Psoas muscle (tissue), 8 donors: ENCODE results near the gene SIRT4. TPM values are rescaled to one million over a fixed set of nuclear protein-coding genes. Genes with fewer than 3 reads are reported as not detected.

Experiments used
- ATAC-seq, 4 donors: fragments of 200-7000 bp; cut with Tn5 transposase; one replicate each; pipeline ENCODE4 v1.9.1; 2020; ENCODE audit warnings: moderate library complexity in 3 of 4, mild to moderate bottlenecking in 2 of 4
- DNase-seq, 2 donors: peaks; one replicate each; pipeline ENCODE4 v3.0.0-alpha.2; 2020
- H3K27ac ChIP-seq: fragments of 200-600 bp; one replicate; pipeline ENCODE4 v1.8.0; 2022
- H3K27me3 ChIP-seq, 3 donors: fragments of 200-600 bp in 1 of 3; one replicate each; pipeline versions ENCODE4 v1.6.1 to v1.8.0; 2013 to 2022; ENCODE audit warnings: low read length in 2 of 3, mild to moderate bottlenecking in 2 of 3, moderate library complexity in 1 of 3; ENCODE audit not compliant: insufficient read depth in 3 of 3
- H3K36me3 ChIP-seq, 2 donors: fragments of 200-600 bp in 1 of 2; one replicate each; pipeline versions ENCODE4 v1.6.1 to v1.8.0; 2013 to 2022; ENCODE audit warnings: low read depth in 1 of 2, mild to moderate bottlenecking in 1 of 2, moderate library complexity in 1 of 2; ENCODE audit not compliant: insufficient read depth in 1 of 2
- H3K4me1 ChIP-seq: fragments of 200-600 bp; one replicate; pipeline ENCODE4 v1.8.0; 2022
- H3K4me3 ChIP-seq: fragments of 200-600 bp; one replicate; pipeline ENCODE4 v1.8.0; 2022; ENCODE audit warnings: mild to moderate bottlenecking
- H3K9me3 ChIP-seq: fragments of 200-600 bp; one replicate; pipeline ENCODE4 v1.8.0; 2022
- CTCF ChIP-seq: fragments of 200-600 bp; IDR thresholded peaks from one replicate; pipeline ENCODE4 v1.8.0; 2022; ENCODE audit warnings: antibody characterized with exemption
- WGBS, 3 donors: extraction: QIAGEN DNeasy Blood & Tissue Kit; methylation state at CpG; one replicate each; pipeline versions ENCODE4 v1.1.6 to v1.1.7; 2013; 5-methylcytosine and 5-hydroxymethylcytosine counted together
- intact Hi-C, 2 donors: fragments of 100-400 bp; cut with DNase I; formaldehyde crosslinking; loops; one replicate each; pipeline versions ENCODE4 v1.11.0 to v1.14.2; 2022
- polyA plus RNA-seq, 3 donors: library from polyadenylated mRNA; stranded (reverse); fragments of 200-250 nt; gene quantifications; one replicate each; pipeline ENCODE4 v1.2.3, GENCODE V29; 2013
- total RNA-seq, 4 donors: library from RNA; stranded (reverse); fragmentation: NEBNext Ultra II Directional in 2 of 4; extraction: Animal tissue kit (Norgen Biotek cat#: 25700) in 2 of 4; gene quantifications; one replicate each; pipeline versions ENCODE4 v1.2.1 to v1.2.4, GENCODE V29; 2021 to 2023
- donor health status: healthy with polysubstance abuse.
- donor health status: DM: no; HTN: no; CAD: no; lungs with moderate emphysema.
- donor health status: Bipolar disorder and iron deficiency.
- donor health status: healthy.
- donor health status: DM: yes; HTN: yes; CAD: no.
- donor health status: DM: no; HTN: no; CAD: no.
- donor health status: DM: no; HTN: no; CAD: no.
- donor health status: DM: yes; HTN: yes; CAD: no.

The SIRT4 gene
- total and polyA plus RNA-seq, 7 donors = 2.3 to 10.7 (median 5.4) TPM

- Histone ChIP-seq H3K9me3 (no peaks in the 10 kb centered on the region), H3K4me1 (no peaks in the 10 kb centered on the region), H3K27ac (no peak overlapping the region), H3K36me3 (no peaks in the 10 kb centered on the region), H3K27me3 (peaks cover 0 to 13% (median 0%) of the 10 kb centered on the region in 3 donors), H3K4me3 (no peak overlapping the region)
- TF ChIP-seq CTCF = no peak
- ATAC-seq (no peak), DNase-seq (no peak)
- intact Hi-C loops = no loop called here
- WGBS, 3 donors = 30 to 49% (median 33%) methylated on average over 19 of the region's 19 CpGs
These were observed 48.6 kb downstream of the SIRT4 start for GRCh38 chr12:120350576-120351350.

GRCh38 chr12:120352117-120352516 is 50.0 kb downstream of the SIRT4 start:
- ATAC-seq = no peak

DNA sequence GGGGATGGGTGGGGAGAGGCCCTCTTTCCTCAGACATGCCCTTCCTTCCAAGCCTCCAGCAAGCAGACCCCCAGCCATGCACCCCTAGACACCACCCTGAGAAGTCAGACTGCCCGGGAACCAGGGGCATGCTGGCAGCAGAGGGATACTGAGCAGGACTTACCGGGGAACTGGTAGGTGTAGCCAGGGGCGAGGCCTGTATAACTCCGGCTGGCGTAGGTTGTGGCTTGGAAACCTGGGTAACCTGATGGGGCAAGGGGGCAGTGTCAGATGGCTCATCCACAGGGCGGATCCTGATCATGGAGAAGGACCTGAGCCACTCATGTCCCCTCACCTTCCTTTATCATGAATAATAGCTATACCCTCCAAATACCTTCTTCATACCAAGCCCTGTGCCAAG is 51.0 kb downstream of the SIRT4 start:
- Histone ChIP-seq H3K4me3 (no peak overlapping the region), H3K9me3 (no peaks in the 10 kb centered on the region), H3K4me1 (no peaks in the 10 kb centered on the region), H3K27ac (no peak overlapping the region), H3K36me3 (no peaks in the 10 kb centered on the region), H3K27me3 (peaks cover 0 to 13% (median 0%) of the 10 kb centered on the region in 3 donors)
- WGBS, 3 donors = 92 to 100% (median 95%) methylated on average over 5 to 6 of the region's 6 CpGs
- ATAC-seq (no peak), DNase-seq (no peak)
- intact Hi-C loops = no loop called here
- TF ChIP-seq CTCF = no peak

More at GRCh38 chr12:120352117-120352516, 50.0 kb downstream of the SIRT4 start:
- no peak for TF ChIP-seq CTCF
- H3K9me3 ChIP-seq = no peaks in the 10 kb centered on the region
- no peak overlapping the region for H3K4me3 ChIP-seq
- H3K4me1 ChIP-seq = no peaks in the 10 kb centered on the region
- 70 to 79% (median 76%) methylated on average over 5 of the region's 5 CpGs for WGBS, 3 donors
- DNase-seq = no peak
- H3K27ac ChIP-seq = no peak overlapping the region
- H3K36me3 ChIP-seq = no peaks in the 10 kb centered on the region
- peaks cover 0 to 13% (median 0%) of the 10 kb centered on the region in 3 donors for H3K27me3 ChIP-seq
- intact Hi-C loops = no loop called here

GRCh38 chr12:120353556-120354317 is 51.6 kb downstream of the SIRT4 start:
- Histone ChIP-seq H3K36me3 (no peaks in the 10 kb centered on the region), H3K27ac (no peak overlapping the region), H3K27me3 (peaks cover 0 to 13% (median 0%) of the 10 kb centered on the region in 3 donors), H3K9me3 (no peaks in the 10 kb centered on the region), H3K4me3 (no peak overlapping the region), H3K4me1 (no peaks in the 10 kb centered on the region)
- ATAC-seq (no peak), DNase-seq (no peak)
- WGBS, 3 donors = 91 to 97% (median 95%) methylated on average over 4 of the region's 4 CpGs
- no peak for TF ChIP-seq CTCF
- intact Hi-C loops = no loop called here
